Gastroesophageal sphincter (tissue), 3 donors: ENCODE data around the gene ACTL8.

ENCODE experiments used
- CTCF ChIP-seq, 4 experiments: fragments of 200-600 bp in 2 of 4; fragments of 450-650 bp in 2 of 4; sonication (generic) in 1 of 4; IDR thresholded peaks; one replicate each; pipeline ENCODE4 v1.5.1; 2017 to 2019; ENCODE audit warnings: antibody characterized with exemption in 4 of 4, mild to moderate bottlenecking in 2 of 4, moderate library complexity in 2 of 4
- POLR2A ChIP-seq, 2 donors: fragments of 450-650 bp; IDR thresholded peaks; one replicate each; pipeline ENCODE4 v1.6.1; 2017; ENCODE audit warnings: antibody characterized with exemption in 2 of 2, mild to moderate bottlenecking in 2 of 2, moderate library complexity in 1 of 2

- TF ChIP-seq CTCF (IDR thresholded peaks at IDR 0.05), result no peak
- TF ChIP-seq POLR2A (IDR thresholded peaks at IDR 0.05), result no peak
Measured at GRCh38 chr1:17816511-17816910, 61.4 kb downstream of the ACTL8 start.
